Gastrocnemius medialis (tissue), 4 donors: Measurements from ENCODE around the gene HS3ST5.

Experiments
- POLR2A ChIP-seq, 2 donors: fragments of 450-650 bp; IDR thresholded peaks; one replicate each; pipeline ENCODE4 v1.6.1; 2017; ENCODE audit warnings: antibody characterized with exemption in 2 of 2, mild to moderate bottlenecking in 2 of 2, moderate library complexity in 2 of 2
- TF ChIP-seq, protein P1 (sequence below), 5 experiments: fragments of 450-650 bp in 3 of 5; fragments of 200-600 bp in 2 of 5; sonication (generic) in 2 of 5; IDR thresholded peaks in 4 of 5; conservative IDR thresholded peaks in 1 of 5; 1 replicate in 4 of 5; 2 replicates in 1 of 5; pipeline ENCODE4 v1.5.1; 2016 to 2019; ENCODE audit warnings: antibody characterized with exemption in 5 of 5, mild to moderate bottlenecking in 3 of 5, moderate library complexity in 3 of 5

DNA sequence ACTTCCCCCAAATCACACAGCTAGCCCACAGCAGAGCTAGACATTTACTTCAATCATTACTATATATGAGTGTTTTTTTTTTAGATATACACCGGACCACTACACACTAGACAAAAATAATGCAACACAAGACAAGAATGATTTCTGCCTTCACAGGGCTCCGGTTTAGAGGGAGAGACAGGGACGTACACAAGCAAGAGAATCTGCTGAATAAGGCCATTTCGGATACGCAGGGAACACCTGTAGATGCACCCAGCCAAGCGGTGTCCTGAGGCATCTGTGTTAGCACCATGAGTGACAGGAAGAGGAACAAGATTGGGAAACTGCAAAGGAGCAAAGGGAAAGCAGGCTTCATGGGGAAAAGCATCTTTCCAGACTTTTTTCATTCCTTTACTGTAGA lies 45.7 kb downstream of the HS3ST5 start:
- no peak for TF ChIP-seq POLR2A (IDR thresholded peaks at IDR 0.05)
- TF ChIP-seq, protein P1, sequence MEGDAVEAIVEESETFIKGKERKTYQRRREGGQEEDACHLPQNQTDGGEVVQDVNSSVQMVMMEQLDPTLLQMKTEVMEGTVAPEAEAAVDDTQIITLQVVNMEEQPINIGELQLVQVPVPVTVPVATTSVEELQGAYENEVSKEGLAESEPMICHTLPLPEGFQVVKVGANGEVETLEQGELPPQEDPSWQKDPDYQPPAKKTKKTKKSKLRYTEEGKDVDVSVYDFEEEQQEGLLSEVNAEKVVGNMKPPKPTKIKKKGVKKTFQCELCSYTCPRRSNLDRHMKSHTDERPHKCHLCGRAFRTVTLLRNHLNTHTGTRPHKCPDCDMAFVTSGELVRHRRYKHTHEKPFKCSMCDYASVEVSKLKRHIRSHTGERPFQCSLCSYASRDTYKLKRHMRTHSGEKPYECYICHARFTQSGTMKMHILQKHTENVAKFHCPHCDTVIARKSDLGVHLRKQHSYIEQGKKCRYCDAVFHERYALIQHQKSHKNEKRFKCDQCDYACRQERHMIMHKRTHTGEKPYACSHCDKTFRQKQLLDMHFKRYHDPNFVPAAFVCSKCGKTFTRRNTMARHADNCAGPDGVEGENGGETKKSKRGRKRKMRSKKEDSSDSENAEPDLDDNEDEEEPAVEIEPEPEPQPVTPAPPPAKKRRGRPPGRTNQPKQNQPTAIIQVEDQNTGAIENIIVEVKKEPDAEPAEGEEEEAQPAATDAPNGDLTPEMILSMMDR (IDR thresholded peaks at IDR 0.05 in 4 of 5, conservative IDR thresholded peaks at IDR 0.05 in 1 of 5): no peak
